GM18511 (cell line): ENCODE results near the gene DOK7.
"Not testable (repeated sequence)": the region's sequence is repeated elsewhere in the genome, so short reads cannot be mapped to it uniquely, and the experiment has no call there.

Experiments
- ATAC-seq: cut with Tn5 transposase; IDR thresholded peaks from one replicate; pipeline ENCODE4 v1.9.1; 2021; ENCODE audit warnings: mild to moderate bottlenecking, moderate library complexity; ENCODE audit not compliant: unreplicated experiment

DOK7 gene

GRCh38 chr4:3530663-3531254, 67.7 kb downstream of the DOK7 start:
- no peak for ATAC-seq

- ATAC-seq = no peak
These were observed 68.3 kb downstream of the DOK7 start for GRCh38 chr4:3531318-3531878.

- ATAC-seq = peak; percentile 90
These were observed 69.0 kb downstream of the DOK7 start, which contains the start of gene LRPAP1 for GRCh38 chr4:3531879-3532750. TSS of gene LRPAP1 (minus strand) at chr4:3532422. CDS start at chr4:3532412, 10 bp downstream.

GRCh38 chr4:3532751-3533422, 69.8 kb downstream of the DOK7 start:
- peak; percentile 49 for ATAC-seq

GRCh38 chr4:3533423-3533820, 70.3 kb downstream of the DOK7 start:
- ATAC-seq = no peak

GRCh38 chr4:3535812-3536211, 72.7 kb downstream of the DOK7 start:
- not testable (repeated sequence) for ATAC-seq

GRCh38 chr4:3538906-3539305, 75.8 kb downstream of the DOK7 start:
- not testable (repeated sequence) for ATAC-seq

GRCh38 chr4:3543415-3543814, 80.3 kb downstream of the DOK7 start:
- not testable (repeated sequence) for ATAC-seq
